ENCODE results near the gene DAPK2.

The DAPK2 gene

GRCh38 chr15:63945838-63946298 lies 100.4 kb downstream of the DAPK2 start:
- peak; percentile 8; the same call in 2 of the 3 replicates for ATAC-seq
- TF ChIP-seq POU6F1 (CRISPR knock-in tag; IDR thresholded peaks at IDR 0.05; ENCODE audit: borderline replicate concordance, low read depth) = no peak
- no peak for TF ChIP-seq BACH2 (CRISPR knock-in tag; IDR thresholded peaks at IDR 0.05; ENCODE audit: borderline replicate concordance)
- no peak for TF ChIP-seq TSHZ2 (CRISPR knock-in tag; IDR thresholded peaks at IDR 0.05)
- TF ChIP-seq ZFP30 (CRISPR knock-in tag; IDR thresholded peaks at IDR 0.05) = no peak
- no peak for TF ChIP-seq OSR1 (CRISPR knock-in tag; IDR thresholded peaks at IDR 0.05)
- TF ChIP-seq ZFP3 (CRISPR knock-in tag; IDR thresholded peaks at IDR 0.05) = no peak
- TF ChIP-seq CSRNP3 (CRISPR knock-in tag; IDR thresholded peaks at IDR 0.05) = no peak
- no peak for TF ChIP-seq ZNF70 (CRISPR knock-in tag; IDR thresholded peaks at IDR 0.05)
- no peak for TF ChIP-seq GLIS3 (CRISPR knock-in tag; IDR thresholded peaks at IDR 0.05)
- no peak for TF ChIP-seq RARB (CRISPR knock-in tag; IDR thresholded peaks at IDR 0.05)
- TF ChIP-seq ARNTL (CRISPR knock-in tag; IDR thresholded peaks at IDR 0.05; ENCODE audit: borderline replicate concordance, low read depth) = no peak
- TF ChIP-seq ZNF8 (CRISPR knock-in tag; IDR thresholded peaks at IDR 0.05) = no peak
- TF ChIP-seq ZC3H10 (CRISPR knock-in tag; IDR thresholded peaks at IDR 0.05) = no peak
- TF ChIP-seq ESRRG (CRISPR knock-in tag; IDR thresholded peaks at IDR 0.05) = no peak
- TF ChIP-seq ZNF565 (CRISPR knock-in tag; conservative IDR thresholded peaks at IDR 0.05; ENCODE audit: low read depth) = no peak
- TF ChIP-seq PPARA (CRISPR knock-in tag; IDR thresholded peaks at IDR 0.05; ENCODE audit: borderline replicate concordance) = no peak
- no peak for TF ChIP-seq TCF4 (CRISPR knock-in tag; IDR thresholded peaks at IDR 0.05; ENCODE audit: borderline replicate concordance)

- ATAC-seq = peak; percentile 97
- TF ChIP-seq ESRRG (CRISPR knock-in tag; IDR thresholded peaks at IDR 0.05) (no peak), CSRNP3 (CRISPR knock-in tag; IDR thresholded peaks at IDR 0.05) (no peak), ZNF8 (CRISPR knock-in tag; IDR thresholded peaks at IDR 0.05) (no peak), CSDC2 (CRISPR knock-in tag; IDR thresholded peaks at IDR 0.05) (no peak), ZNF565 (CRISPR knock-in tag; conservative IDR thresholded peaks at IDR 0.05; ENCODE audit: low read depth) (no peak), TSHZ2 (CRISPR knock-in tag; IDR thresholded peaks at IDR 0.05) (no peak), ZC3H10 (CRISPR knock-in tag; IDR thresholded peaks at IDR 0.05) (no peak), TCF4 (CRISPR knock-in tag; IDR thresholded peaks at IDR 0.05; ENCODE audit: borderline replicate concordance) (no peak), PATZ1 (CRISPR knock-in tag; IDR thresholded peaks at IDR 0.05; ENCODE audit: borderline replicate concordance) (no peak), RARB (CRISPR knock-in tag; IDR thresholded peaks at IDR 0.05) (no peak), TOX (CRISPR knock-in tag; IDR thresholded peaks at IDR 0.05; ENCODE audit: borderline replicate concordance) (no peak), ZFP3 (CRISPR knock-in tag; IDR thresholded peaks at IDR 0.05) (no peak)
These were observed 101.1 kb downstream of the DAPK2 start for GRCh38 chr15:63945007-63945788.
